Measurements from ENCODE around the gene ITGA2.
A peak's percentile ranks its signal among the peaks of the same experiment; 100 is the strongest.

Gene ITGA2

DNA sequence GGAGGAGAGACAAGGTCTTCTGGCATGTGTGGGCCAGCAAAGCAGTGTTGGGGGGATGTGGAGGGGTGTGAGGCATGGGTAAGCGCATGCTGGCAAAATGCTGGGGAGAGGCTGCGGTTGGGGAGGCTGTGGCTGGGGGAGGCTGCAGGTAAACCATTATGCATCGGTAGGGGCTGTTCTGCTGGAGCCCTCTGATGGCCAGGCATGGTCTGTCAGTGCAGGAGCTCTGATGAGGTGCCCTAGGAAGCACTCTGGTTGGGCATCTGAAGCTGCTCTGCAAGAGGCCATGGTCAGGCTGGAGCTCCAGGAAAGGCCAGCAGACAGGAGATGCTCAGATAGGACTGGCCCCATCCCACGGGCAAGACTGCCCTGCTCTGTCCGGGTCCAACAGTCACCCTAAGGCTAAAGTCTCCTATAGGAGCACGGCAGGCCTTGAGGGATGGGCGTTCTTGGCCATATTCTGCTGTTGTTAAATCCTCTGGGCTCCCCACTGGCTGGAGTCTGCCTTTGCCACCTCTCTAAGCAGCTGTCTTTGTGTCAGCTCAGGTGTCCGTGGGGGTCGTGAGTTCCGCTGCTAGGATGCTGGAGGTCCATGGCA is 28.7 kb downstream of the ITGA2 start:
- DNase-seq (ENCODE audit: low spot score) = no peak

DNA sequence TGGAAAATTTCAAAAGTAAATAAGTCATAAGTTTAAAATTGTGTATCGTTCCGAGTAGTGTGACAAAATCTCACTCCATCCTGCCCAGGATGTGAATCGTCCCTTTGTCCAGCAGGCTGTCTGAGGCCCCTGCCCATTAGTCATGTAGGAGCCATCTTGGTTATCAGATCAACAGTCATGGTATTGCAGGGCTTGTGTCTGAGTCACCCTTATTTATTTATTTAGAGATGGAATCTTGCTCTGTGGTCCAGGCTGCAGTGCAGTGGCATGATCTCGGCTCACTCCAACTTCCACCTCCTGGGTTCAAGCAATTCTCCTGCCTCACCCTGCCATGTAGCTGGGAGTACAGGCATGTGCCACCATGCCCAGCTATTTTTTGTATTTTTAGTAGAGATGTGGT is 30.2 kb downstream of the ITGA2 start:
- DNase-seq (ENCODE audit: low spot score) = peak; percentile 85

DNA sequence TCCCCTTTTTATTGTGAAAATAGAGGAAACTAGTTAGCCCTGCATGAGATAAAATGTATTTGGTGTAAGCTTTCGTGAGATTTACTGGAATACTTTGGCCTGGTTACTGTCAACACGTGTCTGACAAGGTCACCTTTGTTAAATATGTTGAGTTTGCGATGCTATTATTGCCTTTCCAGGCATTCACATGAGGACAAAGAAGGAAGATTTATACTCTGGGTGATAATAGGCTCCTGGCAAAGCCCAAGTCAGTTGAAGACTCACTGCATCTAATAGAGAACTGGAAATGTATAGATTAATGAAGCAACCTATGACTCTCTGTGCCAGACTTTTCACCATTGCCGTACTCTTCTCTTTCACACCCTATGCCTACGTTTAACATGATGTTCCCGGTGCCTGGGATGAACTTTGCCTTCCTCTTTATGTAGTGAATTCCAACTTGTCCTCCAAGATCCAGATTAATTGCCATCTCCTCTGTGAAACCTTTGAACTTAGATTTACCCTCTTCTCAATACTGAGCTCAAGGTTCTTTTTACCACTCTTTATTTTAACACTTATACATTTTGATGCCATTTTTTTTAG is 33.9 kb downstream of the ITGA2 start:
- DNase-seq (ENCODE audit: low spot score) = no peak

DNA sequence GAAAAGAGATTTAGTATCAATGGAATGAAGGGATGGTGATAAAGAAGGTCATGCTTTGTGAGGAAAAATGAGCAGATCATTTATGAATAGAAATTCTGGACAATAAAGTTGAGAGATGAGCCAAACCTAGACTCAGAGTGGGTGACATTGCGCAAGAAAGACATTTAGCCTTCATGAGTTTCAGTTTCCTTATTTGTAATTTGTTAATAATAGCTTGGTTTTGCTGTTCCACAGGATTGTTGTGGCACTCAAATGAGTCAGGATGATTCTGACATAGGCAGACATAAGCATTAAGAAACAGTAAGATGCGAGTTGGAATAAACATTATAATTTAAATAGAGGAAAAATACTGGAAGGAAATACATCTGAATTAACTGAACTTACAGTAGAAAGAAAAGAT is 34.8 kb downstream of the ITGA2 start:
- no peak for DNase-seq (ENCODE audit: low spot score)

DNA sequence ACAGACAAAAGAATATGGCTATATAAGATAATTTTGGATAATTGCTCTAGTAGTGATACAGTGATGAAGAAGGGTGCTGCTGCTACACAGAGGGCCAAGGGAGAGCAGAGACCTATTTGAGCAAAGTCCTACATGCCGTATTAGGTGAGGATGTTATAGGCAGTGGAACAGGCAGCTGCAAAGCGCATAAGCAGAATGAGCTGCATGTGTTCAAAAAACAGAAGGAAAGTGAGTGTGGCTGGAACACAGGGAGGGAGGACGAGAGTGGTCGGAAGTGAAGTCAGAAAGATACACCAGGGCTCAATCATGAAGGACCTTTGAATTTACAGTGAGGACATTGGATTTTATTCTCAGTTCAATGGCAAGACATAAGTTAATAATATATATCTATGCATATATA is 35.4 kb downstream of the ITGA2 start:
- no peak for DNase-seq (ENCODE audit: low spot score)

DNA sequence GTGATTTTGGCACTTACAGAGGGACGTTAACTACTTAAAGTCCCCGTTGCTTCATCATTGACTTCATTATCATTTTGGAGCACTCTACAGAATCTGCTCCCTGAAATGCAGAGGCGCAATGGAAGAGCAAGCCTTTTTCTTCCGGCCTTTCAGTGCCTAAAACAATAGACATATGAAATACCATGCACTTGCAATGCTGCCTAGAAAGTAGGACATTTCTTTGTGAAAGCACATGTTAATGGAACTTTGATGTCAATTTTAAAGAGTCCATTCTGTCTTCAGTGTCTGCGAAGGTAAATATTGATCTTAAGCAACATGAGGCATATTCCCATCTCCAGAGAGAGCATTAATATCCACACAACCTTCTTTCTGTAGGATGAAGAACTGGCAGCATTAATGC is 36.3 kb downstream of the ITGA2 start:
- no peak for DNase-seq (ENCODE audit: low spot score)

DNA sequence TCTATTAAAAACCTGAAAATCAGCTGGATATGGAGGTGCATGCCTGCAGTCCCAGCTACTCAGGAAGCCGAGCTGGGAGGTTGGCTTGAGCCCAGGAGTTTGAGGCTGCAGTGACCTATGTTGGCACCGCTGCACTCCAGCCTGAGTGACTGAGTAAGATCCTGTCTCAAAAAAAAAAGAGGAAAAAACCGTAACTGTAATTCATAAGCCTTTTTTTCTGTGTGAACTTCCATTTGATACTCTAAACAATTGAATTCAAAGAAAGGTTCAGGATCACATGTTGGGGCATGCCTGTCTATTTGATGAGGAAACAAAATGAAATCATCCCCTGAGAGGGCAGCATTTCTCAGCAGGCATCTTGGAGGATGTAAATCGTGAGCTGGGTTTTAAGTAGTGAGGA is 38.8 kb downstream of the ITGA2 start:
- DNase-seq (ENCODE audit: low spot score) = no peak

DNA sequence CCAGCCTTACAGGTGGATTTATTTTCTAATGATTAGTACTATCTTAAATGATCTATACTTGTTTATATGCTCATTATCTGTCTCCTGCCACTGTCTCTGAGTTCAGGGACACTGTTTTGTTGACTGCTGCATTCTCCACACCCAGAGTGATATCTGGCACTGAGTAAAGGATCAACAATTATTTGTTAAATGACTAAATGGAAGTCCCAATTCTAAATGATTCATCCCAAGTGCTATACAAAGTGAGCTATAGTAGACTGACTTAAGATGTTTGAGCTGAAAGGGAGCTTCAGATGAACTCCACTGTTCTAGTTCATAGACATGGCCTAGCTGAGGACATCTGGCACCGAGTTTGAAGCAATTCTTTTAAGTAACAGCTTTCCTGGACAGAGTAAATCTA is 40.5 kb downstream of the ITGA2 start:
- DNase-seq (ENCODE audit: low spot score) = no peak

DNA sequence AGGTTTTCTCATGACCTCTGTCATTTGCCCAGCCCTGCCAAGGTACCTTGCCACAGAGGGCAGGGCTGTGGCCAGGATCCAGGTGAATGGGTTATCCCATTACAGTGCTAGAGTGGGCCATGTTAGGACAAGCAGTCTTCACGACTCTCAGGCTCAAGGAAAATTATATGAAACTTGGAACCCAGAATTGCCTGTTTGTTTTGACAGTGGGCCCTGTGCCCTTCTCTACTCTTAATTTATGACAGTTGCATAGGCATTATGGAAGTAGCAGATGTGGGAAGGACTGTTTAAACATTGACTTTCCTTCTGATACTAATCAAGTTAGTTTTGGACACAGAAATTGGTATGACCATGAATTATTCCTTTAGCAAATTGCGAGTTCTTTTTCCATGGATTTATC is 41.7 kb downstream of the ITGA2 start:
- DNase-seq (ENCODE audit: low spot score) = no peak

DNA sequence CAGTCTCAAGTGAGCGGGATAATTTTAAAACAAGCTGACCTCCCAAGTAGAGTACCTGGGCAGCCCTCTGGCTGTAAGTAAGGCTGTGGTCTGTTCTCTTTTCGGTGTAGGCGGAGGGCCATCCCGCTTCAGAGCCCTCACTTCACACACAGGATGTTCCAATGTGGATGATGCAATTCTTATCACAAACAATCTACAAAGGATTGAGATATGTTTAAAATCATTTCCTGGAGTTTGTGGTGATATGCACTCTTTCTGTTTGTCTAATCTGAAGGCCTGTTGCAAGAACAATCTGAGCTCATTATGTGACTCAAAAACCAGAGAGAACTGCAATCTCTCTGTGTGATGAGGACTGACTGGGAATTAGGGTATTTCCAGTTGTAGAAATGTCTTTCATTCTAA is 42.5 kb downstream of the ITGA2 start:
- peak; percentile 9 for DNase-seq (ENCODE audit: low spot score)

DNA sequence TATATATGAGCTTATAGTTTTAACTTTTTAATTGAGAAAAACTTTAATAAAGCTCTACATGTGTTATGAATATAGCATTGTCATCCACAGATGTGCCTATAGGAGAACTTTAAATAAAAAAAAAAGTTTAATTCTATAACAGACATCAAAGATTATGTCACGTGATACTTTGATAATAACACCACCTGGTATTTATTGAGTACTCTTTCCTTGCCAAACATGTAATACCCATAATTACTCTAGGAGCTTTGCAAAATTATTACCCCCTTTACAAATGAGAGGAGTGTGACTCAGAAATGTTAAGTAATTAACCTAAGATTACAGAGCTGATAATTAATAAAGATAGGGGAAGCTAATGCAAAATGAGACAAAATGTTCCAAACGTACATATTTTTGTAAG is 43.0 kb downstream of the ITGA2 start:
- DNase-seq (ENCODE audit: low spot score) = no peak

DNA sequence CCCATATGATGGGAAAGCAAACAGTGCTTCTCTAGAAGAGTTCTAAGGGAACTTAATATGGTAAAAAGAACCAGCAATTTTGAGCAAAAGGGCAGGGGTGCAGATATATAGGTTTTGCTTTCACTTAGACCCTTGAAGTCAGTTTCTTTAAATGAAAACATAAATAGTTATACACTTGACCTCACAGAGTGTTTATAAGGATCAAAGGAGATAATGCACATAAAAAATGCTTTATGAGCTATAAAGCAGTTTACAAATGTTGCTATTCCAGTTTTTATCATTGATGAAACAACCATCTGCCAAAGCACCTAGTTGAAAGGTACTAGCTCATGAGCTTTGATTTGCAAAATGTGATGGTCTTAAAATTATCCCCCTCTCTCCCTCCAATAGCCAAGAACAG is 45.7 kb downstream of the ITGA2 start:
- DNase-seq (ENCODE audit: low spot score) = no peak

DNA sequence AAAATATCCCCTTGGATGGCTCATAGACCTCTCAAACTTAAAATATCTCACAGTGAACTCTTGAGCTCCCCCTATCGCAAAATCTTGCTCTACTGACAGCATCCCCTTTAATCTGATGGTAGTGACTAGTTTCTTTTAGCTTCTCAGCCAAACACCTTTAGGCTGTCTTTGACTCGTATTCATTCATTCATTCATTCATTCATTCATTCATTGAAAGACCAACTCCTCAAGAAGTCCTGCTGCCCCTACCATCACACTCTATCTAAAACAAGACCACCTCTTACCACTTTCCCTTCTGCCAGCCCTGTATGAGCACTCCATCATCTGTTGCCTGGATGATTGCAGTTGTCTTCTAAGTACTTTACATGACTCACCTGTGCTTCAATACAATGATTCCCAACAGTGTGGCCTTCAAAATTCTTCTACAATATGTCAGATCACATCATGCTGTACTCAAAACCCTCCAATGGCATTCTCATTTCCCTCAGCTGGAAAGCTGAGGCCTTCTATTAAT is 46.8 kb downstream of the ITGA2 start:
- DNase-seq (ENCODE audit: low spot score) = peak; percentile 75

DNA sequence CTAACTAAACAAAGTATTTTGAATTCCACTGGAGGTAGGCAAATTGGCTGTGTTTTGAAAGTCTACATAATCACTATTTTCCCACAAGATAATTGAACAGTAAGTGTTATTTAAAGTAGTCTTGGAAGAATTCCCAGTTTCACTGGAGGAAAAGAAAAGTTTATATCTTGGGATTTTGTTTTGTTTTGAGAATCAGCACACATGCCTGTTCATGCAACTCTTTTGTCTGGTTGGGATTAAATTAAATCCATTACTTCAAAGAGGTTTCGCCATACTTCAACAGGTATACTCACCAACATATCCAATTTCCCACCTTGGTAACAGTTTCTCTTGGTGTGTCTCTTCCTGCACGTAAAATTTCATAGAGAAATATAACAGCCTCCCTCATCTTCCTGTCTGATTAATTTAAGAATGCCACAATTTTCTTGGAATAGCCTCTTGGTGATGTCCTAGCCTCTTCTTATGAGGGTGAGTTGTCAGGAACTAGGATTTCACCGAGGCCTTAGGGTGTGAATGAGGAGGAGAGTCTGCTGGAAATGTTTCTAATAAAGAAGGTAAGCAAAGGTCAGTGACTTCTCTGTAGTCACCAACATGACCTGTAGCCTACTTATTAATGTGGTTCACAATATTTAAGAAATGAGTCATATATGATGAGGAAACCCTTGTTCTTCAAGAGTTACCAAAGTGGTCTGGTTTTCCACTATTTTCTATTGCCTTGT is 48.1 kb downstream of the ITGA2 start:
- peak; percentile 63 for DNase-seq (ENCODE audit: low spot score)

DNA sequence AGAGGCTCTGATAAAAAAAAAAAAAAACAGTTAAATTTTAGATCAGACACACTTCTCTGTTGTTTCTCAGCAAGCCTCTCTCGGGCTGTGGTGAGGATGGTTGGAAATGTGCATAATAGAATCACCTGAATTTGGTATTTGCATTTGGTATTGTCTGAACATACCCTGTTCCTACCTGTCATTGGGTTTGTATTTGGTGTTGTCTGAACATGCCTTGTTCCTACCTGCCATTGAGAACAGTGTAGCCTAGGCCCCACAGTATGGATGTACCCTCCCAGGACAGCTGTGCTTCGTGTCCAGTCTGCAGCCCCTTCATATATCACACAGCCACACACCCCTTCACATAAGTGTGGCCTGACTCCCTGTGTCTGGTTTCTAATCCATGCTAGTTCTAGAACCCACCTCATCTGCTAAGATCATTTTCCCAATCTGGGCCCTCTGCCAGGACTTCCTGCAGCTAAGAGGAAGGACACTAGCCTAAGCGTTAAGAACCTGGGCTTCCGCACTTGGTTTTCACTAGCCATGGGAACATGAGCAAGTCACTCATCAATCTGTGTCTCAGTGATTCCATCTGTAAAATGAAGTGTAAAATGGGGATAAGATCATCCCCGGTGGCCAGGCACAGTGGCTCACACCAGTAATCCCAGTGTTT is 49.2 kb downstream of the ITGA2 start:
- no peak for DNase-seq (ENCODE audit: low spot score)

DNA sequence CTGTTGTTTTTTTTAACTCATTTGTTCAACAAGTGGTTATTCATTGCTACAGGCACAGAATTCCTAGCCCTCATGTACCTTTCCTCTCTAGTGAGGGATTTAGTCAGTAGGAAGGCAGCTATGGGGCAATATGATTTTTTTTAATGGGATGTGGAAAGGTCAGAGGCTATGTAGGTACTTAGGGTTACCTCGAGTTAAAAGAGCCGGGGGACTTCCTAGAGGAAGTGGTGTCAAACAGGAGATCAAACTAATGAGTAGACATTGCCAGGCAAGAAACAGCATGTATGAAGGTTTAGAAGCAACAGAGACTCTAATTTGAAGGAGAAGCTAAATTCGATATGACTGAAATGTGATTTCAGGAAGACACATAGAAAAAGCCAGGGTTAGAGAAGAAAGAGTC is 50.7 kb downstream of the ITGA2 start:
- DNase-seq (ENCODE audit: low spot score) = no peak

DNA sequence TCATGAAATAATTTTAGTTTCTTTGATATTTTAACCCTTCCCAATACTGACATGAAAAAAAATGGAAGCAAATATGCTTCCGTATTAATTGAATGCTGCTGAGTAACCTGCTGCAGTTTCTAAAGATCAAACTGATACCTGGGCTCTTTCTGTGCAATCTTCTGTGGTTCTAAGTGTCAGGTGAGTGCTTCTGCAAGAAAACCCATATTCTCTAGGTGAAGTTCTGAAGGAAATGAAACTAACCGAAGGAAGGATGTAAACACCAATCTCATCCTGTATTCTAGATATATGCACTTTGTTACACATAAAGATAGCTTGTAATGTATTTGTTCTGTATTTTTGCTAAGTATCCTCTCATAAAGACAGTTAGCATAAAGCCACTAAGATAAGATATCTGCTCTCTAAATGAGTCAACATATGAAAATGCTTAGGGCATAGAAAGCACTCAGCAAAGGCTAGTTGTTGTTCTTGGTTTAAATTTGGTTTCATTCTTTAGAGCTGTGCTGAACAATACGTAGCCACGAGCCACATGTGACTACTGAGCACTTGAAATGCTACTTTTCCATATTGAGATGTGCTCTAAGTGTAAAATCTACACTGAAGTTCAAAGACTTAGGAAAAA is 52.0 kb downstream of the ITGA2 start:
- no peak for DNase-seq (ENCODE audit: low spot score)

DNA sequence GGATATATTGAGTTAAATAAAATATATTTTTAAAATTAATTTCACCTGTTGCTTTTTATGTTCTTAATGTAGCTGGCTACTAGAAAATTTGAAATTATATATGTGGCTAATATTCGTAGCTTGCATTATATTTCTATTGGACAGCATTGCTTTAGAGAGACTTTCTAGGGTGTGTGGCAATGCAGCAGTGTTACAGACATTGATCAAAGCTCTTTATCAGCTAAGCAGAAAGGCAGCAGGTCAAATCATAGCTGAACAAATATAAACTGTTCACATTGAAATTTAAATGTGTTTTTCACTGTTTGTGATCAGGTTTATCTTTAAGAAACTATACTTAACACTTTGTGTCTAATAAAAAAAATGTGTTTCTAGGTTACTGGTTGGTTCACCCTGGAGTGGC is 52.6 kb downstream of the ITGA2 start:
- no peak for DNase-seq (ENCODE audit: low spot score)

DNA sequence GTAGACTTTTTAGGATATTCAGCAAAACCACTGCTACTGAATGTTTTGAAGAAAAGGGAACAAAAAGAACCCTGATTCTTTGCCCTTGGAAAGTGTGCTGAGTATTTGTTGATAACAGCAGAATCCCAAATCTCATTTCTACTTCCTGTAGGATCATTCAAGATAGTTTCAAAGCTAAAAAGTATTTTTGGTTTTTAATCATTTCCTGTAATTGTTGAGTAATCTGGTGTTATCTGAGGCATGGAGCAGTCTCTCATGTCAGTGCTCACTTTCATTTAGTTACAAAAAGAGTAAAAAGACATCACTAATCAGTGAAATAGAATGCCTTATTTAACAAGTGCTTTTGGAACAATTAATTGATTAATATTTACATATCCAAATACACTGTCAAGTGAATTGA is 56.1 kb downstream of the ITGA2 start:
- no peak for DNase-seq (ENCODE audit: low spot score)

DNA sequence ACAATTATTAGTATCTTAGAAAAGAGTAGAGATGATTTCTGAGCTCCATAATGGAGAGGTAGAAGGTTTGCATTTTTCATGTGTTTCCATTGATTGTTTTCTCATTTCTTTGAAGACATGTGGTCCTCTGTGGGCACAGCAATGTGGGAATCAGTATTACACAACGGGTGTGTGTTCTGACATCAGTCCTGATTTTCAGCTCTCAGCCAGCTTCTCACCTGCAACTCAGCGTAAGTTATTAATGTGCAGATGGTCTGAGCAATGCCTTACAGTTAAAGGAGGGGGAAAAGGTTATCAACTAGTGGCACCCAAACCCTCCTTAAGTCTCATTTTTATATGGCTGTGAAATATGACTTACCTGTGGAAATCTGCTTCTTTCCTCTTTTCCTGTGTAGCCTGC is 59.1 kb downstream of the ITGA2 start:
- no peak for DNase-seq (ENCODE audit: low spot score)

DNA sequence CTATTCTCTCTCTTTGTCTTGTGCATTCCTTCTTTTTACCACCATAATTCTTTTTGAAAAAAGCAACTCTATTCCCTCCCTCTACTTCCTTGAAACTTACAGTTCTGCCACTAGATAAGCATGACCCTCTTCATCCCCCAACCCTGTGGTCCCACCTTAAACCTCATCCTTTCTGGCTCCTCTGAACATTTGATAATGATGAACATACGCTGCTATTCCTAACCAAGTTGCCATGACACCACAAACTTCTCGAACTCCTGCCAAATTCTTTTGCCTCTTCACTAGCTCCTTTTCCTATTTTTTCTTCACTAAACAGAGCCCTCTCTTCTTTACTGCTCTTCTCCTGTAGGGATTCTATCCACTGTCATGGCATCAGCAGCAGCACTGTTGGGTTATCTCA is 63.3 kb downstream of the ITGA2 start:
- no peak for DNase-seq (ENCODE audit: low spot score)

DNA sequence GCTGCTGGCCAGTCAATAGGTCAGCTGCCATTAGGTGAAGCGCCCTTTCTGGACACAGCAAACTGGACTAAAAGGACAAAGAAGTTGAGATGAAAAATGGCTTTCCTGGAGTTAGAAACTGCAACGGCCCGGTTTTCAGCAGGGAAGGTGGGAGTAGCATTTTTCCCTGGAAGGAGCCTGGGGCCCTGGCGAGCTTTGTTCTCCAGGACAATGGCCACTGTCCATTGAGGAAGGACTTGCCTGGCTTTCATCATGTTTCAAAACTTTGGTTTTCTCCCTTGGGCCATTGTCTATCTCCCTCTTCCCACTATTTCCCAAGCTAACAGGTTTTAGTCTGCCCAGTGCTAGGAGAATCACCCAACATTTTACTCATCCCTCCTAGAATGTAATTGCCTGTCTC is 64.2 kb downstream of the ITGA2 start:
- no peak for DNase-seq (ENCODE audit: low spot score)

DNA sequence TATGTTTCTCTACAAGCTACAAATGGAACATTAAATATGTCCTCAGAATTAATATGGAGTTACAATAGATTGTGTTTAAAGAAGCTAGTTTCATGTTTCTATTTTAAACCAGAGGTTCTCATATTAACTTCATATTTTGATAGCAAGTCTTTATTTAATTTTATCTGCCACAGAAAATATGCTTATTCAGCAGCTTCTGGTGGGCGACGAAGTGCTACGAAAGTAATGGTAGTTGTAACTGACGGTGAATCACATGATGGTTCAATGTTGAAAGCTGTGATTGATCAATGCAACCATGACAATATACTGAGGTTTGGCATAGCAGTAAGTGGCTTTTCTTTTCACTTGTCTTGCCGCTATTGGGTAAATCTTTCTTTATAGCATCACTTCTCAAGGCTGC is 66.2 kb downstream of the ITGA2 start:
- no peak for DNase-seq (ENCODE audit: low spot score)

Data from RKO (cell line).